Keratinocyte (primary cell): ENCODE measurements around the gene SLC35D3. TPM values are rescaled to one million over a fixed set of nuclear protein-coding genes. Genes with fewer than 3 reads are reported as not detected.
A peak's percentile ranks its signal among the peaks of the same experiment; 100 is the strongest.

Experiments used
- DNase-seq: peaks from one replicate; pipeline ENCODE4 v3.0.0-alpha.2; 2011; ENCODE audit warnings: low read depth, missing footprints, low spot score
- FAIRE-seq: peaks from 2 replicates; lab custom pipeline; 2011; peaks lifted over from hg19 to GRCh38; lab: Jason Lieb, UNC
- H2AFZ ChIP-seq: 2 replicates; pipeline ENCODE4 v1.6.0; 2012; ENCODE audit warnings: low read length, control low read depth, inconsistent platforms; ENCODE audit not compliant: control insufficient read depth
- H3K27ac ChIP-seq: 2 replicates; pipeline ENCODE4 v1.5.1; 2011; ENCODE audit warnings: low read length; ENCODE audit not compliant: control insufficient read depth, insufficient read depth
- H3K27me3 ChIP-seq: 3 replicates; pipeline ENCODE4 v1.6.0; 2011; ENCODE audit warnings: low read length; ENCODE audit not compliant: control insufficient read depth, insufficient read depth; ENCODE audit errors: extremely low read depth
- H3K36me3 ChIP-seq, 2 experiments: 2 replicates in 1 of 2; 3 replicates in 1 of 2; pipeline ENCODE4 v1.5.1; 2011; ENCODE audit warnings: low read length in 2 of 2, mild to moderate bottlenecking in 1 of 2; ENCODE audit not compliant: control insufficient read depth in 2 of 2, insufficient read depth in 2 of 2; ENCODE audit errors: extremely low read depth in 1 of 2
- H3K4me1 ChIP-seq: 3 replicates; pipeline ENCODE4 v1.5.1; 2011; ENCODE audit warnings: low read length; ENCODE audit not compliant: control insufficient read depth, insufficient read depth; ENCODE audit errors: extremely low read depth
- H3K4me2 ChIP-seq: 3 replicates; pipeline ENCODE4 v1.6.0; 2011; ENCODE audit warnings: low read depth, low read length; ENCODE audit not compliant: control insufficient read depth, insufficient read depth; ENCODE audit errors: extremely low read depth
- H3K4me3 ChIP-seq, 3 experiments: fragments of 200-600 bp in 1 of 3; sonication (generic) in 1 of 3; 2 replicates in 2 of 3; 3 replicates in 1 of 3; pipeline ENCODE4 v1.5.1; 2011 to 2016; ENCODE audit warnings: low read length in 3 of 3, mild to moderate bottlenecking in 3 of 3, control low read depth in 2 of 3, inconsistent platforms in 1 of 3, low read depth in 1 of 3, mixed read lengths in 1 of 3, mixed run types in 1 of 3, moderate library complexity in 1 of 3; ENCODE audit not compliant: control insufficient read depth in 2 of 3, insufficient read depth in 2 of 3; ENCODE audit errors: extremely low read depth in 1 of 3
- H3K79me2 ChIP-seq: 2 replicates; pipeline ENCODE4 v1.6.0; 2012; ENCODE audit warnings: low read length; ENCODE audit not compliant: control insufficient read depth, insufficient read depth
- H3K9ac ChIP-seq: 3 replicates; pipeline ENCODE4 v1.6.0; 2011; ENCODE audit warnings: low read length; ENCODE audit not compliant: control insufficient read depth, insufficient read depth; ENCODE audit errors: extremely low read depth
- H3K9me1 ChIP-seq: 3 replicates; pipeline ENCODE4 v1.6.0; 2011; ENCODE audit warnings: low read length; ENCODE audit not compliant: control insufficient read depth, insufficient read depth; ENCODE audit errors: extremely low read depth
- H3K9me3 ChIP-seq: 2 replicates; pipeline ENCODE4 v1.5.1; 2012; ENCODE audit warnings: low read depth, low read length; ENCODE audit not compliant: control insufficient read depth
- H4K20me1 ChIP-seq: 3 replicates; pipeline ENCODE4 v1.6.0; 2011; ENCODE audit warnings: low read length; ENCODE audit not compliant: control insufficient read depth, insufficient read depth; ENCODE audit errors: extremely low read depth
- EZH2 ChIP-seq: IDR thresholded peaks from one replicate; pipeline ENCODE4 v1.6.1; 2012; ENCODE audit warnings: inconsistent platforms, mild to moderate bottlenecking, low read length, moderate library complexity
- dilution Hi-C: fragments of 300-500 bp; cut with MboI; formaldehyde crosslinking; loops from one replicate; pipeline ENCODE4 v1.7.0; 2020; ENCODE audit warnings: low sequenced_read_pairs; ENCODE audit not compliant: extremely low pct_ligation_motif_present
- polyA plus RNA-seq, 5 experiments: library from polyadenylated mRNA; depleted of rRNA in 3 of 5; stranded (reverse) in 3 of 5; stranded (forward) in 1 of 5; unstranded in 1 of 5; fragments of >200 nt; gene quantifications; 1 replicate in 1 of 5; 2 replicates in 3 of 5; 3 replicates in 1 of 5; pipeline versions ENCODE4 v1.2.1 to v1.2.3, GENCODE V29; 2011 to 2012; ENCODE audit warnings: missing spikeins in 2 of 5, low read depth in 1 of 5, low replicate concordance in 1 of 5
- TF ChIP-seq, protein P1 (sequence below), 3 experiments: IDR thresholded peaks in 1 of 3; conservative IDR thresholded peaks in 1 of 3; optimal IDR thresholded peaks in 1 of 3; 2 replicates in 2 of 3; 3 replicates in 1 of 3; pipeline versions ENCODE3 to v1.5.1; 2011; ENCODE audit warnings: low read length in 3 of 3, mild to moderate bottlenecking in 3 of 3, moderate library complexity in 2 of 3, control low read depth in 1 of 3, inconsistent platforms in 1 of 3; ENCODE audit not compliant: insufficient read depth in 2 of 3; ENCODE audit errors: extremely low read depth in 1 of 3

Gene SLC35D3
- polyA plus RNA-seq, 1 donor (not counting 4 experiments of a cell fraction or from before 2014, with no cell fraction given): not detected

DNA sequence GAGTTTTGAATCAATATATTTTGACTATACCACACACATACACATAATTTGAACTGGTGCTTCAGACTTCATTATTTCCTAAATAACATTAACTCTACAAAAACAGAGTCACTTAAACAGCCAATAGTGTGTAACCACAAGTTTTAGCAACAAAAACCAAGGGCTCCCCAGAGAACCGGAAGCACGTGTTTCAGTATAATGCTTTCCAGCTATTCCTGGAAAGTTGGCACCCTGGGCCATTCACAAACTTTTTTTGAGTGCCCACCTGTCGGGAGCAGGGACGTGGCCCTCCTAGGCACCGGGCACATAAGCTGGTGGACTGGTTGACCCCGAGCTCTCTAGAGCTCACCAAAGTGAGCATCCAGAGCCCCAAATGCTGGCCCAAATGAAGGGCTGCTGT is 1.9 kb upstream of the SLC35D3 start:
- Histone ChIP-seq H3K79me2 (no peaks in the 10 kb centered on the region), H3K27ac (no peak overlapping the region), H3K9ac (no peak overlapping the region), H2AFZ (no peak overlapping the region), H3K4me1 (peaks cover 8% of the 10 kb centered on the region), H3K27me3 (peaks cover 44% of the 10 kb centered on the region), H4K20me1 (no peaks in the 10 kb centered on the region), H3K4me3 (no peak overlapping the region), H3K9me1 (no peaks in the 10 kb centered on the region), H3K4me2 (peak overlapping the region; percentile 85), H3K36me3 (peaks cover 2 to 9% of the 10 kb centered on the region in 2 experiments), H3K9me3 (no peaks in the 10 kb centered on the region)
- FAIRE-seq (no peak), DNase-seq (no peak)
- dilution Hi-C loops: no loop called here
- TF ChIP-seq, protein P1, sequence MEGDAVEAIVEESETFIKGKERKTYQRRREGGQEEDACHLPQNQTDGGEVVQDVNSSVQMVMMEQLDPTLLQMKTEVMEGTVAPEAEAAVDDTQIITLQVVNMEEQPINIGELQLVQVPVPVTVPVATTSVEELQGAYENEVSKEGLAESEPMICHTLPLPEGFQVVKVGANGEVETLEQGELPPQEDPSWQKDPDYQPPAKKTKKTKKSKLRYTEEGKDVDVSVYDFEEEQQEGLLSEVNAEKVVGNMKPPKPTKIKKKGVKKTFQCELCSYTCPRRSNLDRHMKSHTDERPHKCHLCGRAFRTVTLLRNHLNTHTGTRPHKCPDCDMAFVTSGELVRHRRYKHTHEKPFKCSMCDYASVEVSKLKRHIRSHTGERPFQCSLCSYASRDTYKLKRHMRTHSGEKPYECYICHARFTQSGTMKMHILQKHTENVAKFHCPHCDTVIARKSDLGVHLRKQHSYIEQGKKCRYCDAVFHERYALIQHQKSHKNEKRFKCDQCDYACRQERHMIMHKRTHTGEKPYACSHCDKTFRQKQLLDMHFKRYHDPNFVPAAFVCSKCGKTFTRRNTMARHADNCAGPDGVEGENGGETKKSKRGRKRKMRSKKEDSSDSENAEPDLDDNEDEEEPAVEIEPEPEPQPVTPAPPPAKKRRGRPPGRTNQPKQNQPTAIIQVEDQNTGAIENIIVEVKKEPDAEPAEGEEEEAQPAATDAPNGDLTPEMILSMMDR (optimal IDR thresholded peaks at IDR 0.05 in 1 of 3, IDR thresholded peaks at IDR 0.05 in 1 of 3, conservative IDR thresholded peaks at IDR 0.05 in 1 of 3; ENCODE audit: extremely low read depth in 1 of 3, insufficient read depth in 2 of 3, low read length in 3 of 3): no peak
- no peak for TF ChIP-seq EZH2

DNA sequence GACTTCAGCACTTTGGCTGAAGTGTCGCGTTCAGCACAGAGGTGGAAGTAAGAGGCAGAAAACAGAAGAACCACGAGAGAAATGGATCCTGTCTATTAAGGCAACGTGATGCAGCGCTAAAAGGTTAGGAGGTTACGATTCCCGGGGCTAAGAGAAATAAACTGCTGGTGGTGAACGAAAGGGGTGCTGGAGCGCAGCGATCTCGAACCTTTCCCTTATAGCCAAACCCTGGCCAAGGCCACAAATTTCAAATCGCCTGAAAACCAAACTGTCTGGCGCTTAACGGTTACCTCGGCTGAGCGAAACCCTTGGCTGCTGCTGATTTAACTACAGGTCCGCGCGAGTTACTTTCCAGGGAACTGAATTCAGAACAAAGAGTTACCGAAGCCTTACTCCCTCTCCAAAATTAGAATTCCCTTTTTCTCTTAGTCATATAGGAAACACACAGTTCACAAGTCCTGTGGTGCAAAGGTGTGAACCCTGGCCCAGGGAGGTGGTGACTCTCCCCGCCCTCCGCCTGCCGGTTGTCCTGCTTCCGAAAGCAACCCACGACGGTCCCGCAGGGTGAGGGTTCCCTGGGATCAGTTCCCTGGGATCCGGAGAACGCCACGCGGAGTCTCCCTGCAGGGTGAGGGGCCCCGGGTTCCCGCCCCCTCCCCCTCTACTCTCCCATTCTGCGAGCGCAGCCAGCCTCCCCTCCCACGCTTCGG is 1.3 kb upstream of the SLC35D3 start:
- Histone ChIP-seq H3K4me1 (peaks cover 8% of the 10 kb centered on the region), H3K27ac (no peak overlapping the region), H3K27me3 (peaks cover 44% of the 10 kb centered on the region), H2AFZ (peak overlapping the region; percentile 51), H3K9me3 (no peaks in the 10 kb centered on the region), H4K20me1 (no peaks in the 10 kb centered on the region), H3K36me3 (peaks cover 0 to 5% of the 10 kb centered on the region in 2 experiments), H3K79me2 (no peaks in the 10 kb centered on the region), H3K9ac (peak overlapping the region; percentile 22), H3K9me1 (no peaks in the 10 kb centered on the region), H3K4me3 (peak overlapping the region; percentile 28 to 67 (median 64)), H3K4me2 (peak overlapping the region; percentile 85)
- TF ChIP-seq, protein P1 (optimal IDR thresholded peaks at IDR 0.05 in 1 of 3, IDR thresholded peaks at IDR 0.05 in 1 of 3, conservative IDR thresholded peaks at IDR 0.05 in 1 of 3; ENCODE audit: extremely low read depth in 1 of 3, insufficient read depth in 2 of 3, low read length in 3 of 3): no peak
- peak; percentile 63 for TF ChIP-seq EZH2
- dilution Hi-C loops: no loop called here
- DNase-seq (no peak), FAIRE-seq (peak; percentile 13)
